ENCODE results near the gene SUN1. TPM values are rescaled to one million over a fixed set of nuclear protein-coding genes. Genes with fewer than 3 reads are reported as not detected.
"Not testable (repeated sequence)": the region's sequence is repeated elsewhere in the genome, so short reads cannot be mapped to it uniquely, and the experiment has no call there.

Gene SUN1
- total RNA-seq, 6 experiments from 2014 or later: 51.0 to 69.8 (median 61.2) TPM

DNA sequence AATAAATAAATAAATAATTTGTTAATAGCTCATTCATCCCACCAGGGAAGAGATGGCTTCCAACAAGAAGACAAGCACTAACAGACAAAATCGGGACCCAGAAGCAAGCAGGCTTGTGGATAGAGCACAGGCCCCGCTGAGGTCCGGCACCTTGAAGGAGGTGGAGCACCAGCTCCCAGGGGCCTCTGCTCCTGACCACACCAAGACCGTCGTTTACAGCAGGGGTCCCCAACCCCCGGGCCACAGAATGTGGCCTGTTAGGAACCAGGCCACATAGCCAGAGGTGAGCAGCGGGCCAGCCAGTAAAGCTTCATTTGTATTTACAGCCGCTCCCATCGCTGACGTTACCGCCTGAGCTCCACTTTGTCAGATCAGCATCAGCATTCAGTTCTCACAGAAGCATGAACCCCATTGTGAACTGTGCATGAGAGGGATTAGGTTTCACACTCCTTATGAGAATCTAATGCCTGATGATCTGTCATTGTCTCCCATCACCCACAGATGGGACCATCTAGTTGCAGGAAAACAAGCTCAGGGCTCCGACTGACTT lies 33.3 kb upstream of the SUN1 start:
- H3K4me1 Mint-ChIP-seq (ENCODE audit: low read depth): no peaks in the 10 kb centered on the region; the same call in 1 of the 2 replicates
- H3K27me3 Mint-ChIP-seq (ENCODE audit: insufficient read depth): peaks cover 2% of the 10 kb centered on the region; the same call in 1 of the 2 replicates
- TF ChIP-seq CTCF (IDR thresholded peaks at IDR 0.05): no peak
- H3K36me3 Mint-ChIP-seq (ENCODE audit: low read depth): no peaks in the 10 kb centered on the region
- H3K9me3 Mint-ChIP-seq: no peaks in the 10 kb centered on the region
- H3K4me3 Mint-ChIP-seq: no peak overlapping the region
- H3K27ac Mint-ChIP-seq: no peak overlapping the region
- no peak for DNase-seq

- no peak for TF ChIP-seq CTCF (IDR thresholded peaks at IDR 0.05)
- no peak overlapping the region for H3K27ac Mint-ChIP-seq
- H3K9me3 Mint-ChIP-seq: no peaks in the 10 kb centered on the region
Observed at GRCh38 chr7:800692-801091, 31.6 kb upstream of the SUN1 start.

DNA sequence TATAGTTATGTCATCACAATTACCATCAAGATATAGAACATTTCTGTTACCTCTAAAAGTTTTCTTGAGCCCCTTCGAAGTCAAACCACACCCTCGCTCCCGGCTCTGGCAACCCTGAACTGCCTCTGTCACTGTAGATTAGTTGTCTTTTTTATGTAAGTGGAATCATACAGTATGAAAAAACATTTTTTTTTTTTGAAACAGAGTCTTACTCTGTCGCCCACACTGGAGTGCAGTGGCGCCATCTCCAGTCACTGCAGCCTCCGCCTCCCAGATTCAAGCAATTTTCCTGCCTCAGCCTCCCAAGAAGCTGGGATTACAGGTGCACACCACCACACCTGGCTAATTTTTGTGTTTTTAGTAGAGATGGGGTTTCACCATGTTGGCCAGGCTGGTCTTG lies 30.9 kb upstream of the SUN1 start:
- peak; percentile 19; the same call in 1 of the 2 replicates for TF ChIP-seq CTCF (IDR thresholded peaks at IDR 0.05)
- not testable (repeated sequence) for DNase-seq; H3K4me3 Mint-ChIP-seq; H3K27ac Mint-ChIP-seq; H3K27me3 Mint-ChIP-seq (ENCODE audit: insufficient read depth); H3K36me3 Mint-ChIP-seq (ENCODE audit: low read depth); H3K9me3 Mint-ChIP-seq; H3K4me1 Mint-ChIP-seq (ENCODE audit: low read depth)

More at GRCh38 chr7:800692-801091, 31.6 kb upstream of the SUN1 start:
- Mint-ChIP-seq H3K4me1 (ENCODE audit: low read depth) (no peaks in the 10 kb centered on the region; the same call in 1 of the 2 replicates), H3K4me3 (no peak overlapping the region), H3K27me3 (ENCODE audit: insufficient read depth) (peaks cover 2% of the 10 kb centered on the region; the same call in 1 of the 2 replicates), H3K36me3 (ENCODE audit: low read depth) (no peaks in the 10 kb centered on the region)
- DNase-seq: no peak

GRCh38 chr7:801940-802381 lies 30.3 kb upstream of the SUN1 start:
- Mint-ChIP-seq H3K9me3 (no peaks in the 10 kb centered on the region), H3K4me3 (no peak overlapping the region), H3K27ac (no peak overlapping the region), H3K4me1 (ENCODE audit: low read depth) (no peaks in the 10 kb centered on the region; the same call in 1 of the 2 replicates), H3K36me3 (ENCODE audit: low read depth) (no peaks in the 10 kb centered on the region), H3K27me3 (ENCODE audit: insufficient read depth) (peaks cover 2% of the 10 kb centered on the region; the same call in 1 of the 2 replicates)
- no peak for DNase-seq
- TF ChIP-seq CTCF (IDR thresholded peaks at IDR 0.05): no peak

DNA sequence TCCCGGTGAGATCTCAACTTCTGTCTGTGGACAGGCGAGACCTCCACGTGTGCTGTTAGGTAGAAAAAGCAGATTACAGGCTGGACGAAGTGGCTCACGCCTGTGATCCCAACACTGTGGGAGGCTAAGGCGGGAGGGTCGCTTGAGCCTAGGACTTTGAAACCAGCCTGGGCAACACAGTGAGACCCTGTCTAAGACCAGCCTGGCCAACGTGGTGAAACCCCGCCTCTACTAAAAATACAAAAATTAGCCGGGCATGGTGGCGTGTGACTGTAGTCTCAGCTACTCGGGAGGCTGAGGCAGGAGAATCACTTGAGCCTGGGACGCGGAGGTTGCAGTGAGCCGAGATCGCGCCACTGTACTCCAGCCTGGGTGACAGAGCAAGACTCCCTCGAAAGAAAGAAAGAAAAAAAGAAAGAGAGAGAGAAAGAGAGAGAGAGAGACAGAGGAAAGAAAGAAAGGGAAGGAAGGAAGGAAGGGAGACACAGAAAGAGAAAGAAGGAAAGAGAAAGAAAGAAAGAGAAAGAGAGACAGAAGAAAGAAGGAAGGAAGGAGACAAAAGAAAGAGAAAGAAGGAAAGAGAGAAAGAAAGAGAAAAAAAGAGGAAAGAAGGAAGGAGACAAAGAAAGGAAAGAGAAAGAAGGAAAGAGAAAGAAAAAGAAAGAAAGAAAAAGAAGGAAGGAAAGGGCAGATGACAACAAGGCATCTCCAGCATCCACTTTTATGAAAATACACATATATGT lies 29.6 kb upstream of the SUN1 start:
- Mint-ChIP-seq H3K9me3 (no peaks in the 10 kb centered on the region), H3K4me3 (no peak overlapping the region), H3K36me3 (ENCODE audit: low read depth) (no peaks in the 10 kb centered on the region), H3K4me1 (ENCODE audit: low read depth) (no peaks in the 10 kb centered on the region; the same call in 1 of the 2 replicates), H3K27me3 (ENCODE audit: insufficient read depth) (peaks cover 2% of the 10 kb centered on the region; the same call in 1 of the 2 replicates), H3K27ac (no peak overlapping the region)
- no peak for DNase-seq
- no peak for TF ChIP-seq CTCF (IDR thresholded peaks at IDR 0.05)
